Loucy (cell line): ENCODE measurements around the gene DAW1.
"Not testable (repeated sequence)": the region's sequence is repeated elsewhere in the genome, so short reads cannot be mapped to it uniquely, and the experiment has no call there.

Source experiments
- H2AFZ ChIP-seq: fragments of 200-600 bp; sonication (generic); 2 replicates; pipeline ENCODE4 v1.6.0; 2016; ENCODE audit warnings: antibody characterized with exemption, mild to moderate bottlenecking, low read length, moderate library complexity
- H3F3A ChIP-seq: fragments of 200-600 bp; 2 replicates; pipeline ENCODE4 v1.6.0; 2016; ENCODE audit warnings: antibody characterized with exemption, low read depth, mild to moderate bottlenecking
- H3K27me3 ChIP-seq: fragments of 200-600 bp; sonication (generic); 2 replicates; pipeline ENCODE4 v1.6.1; 2014; ENCODE audit warnings: low read length, mild to moderate bottlenecking; ENCODE audit not compliant: insufficient read depth, poor library complexity, severe bottlenecking
- H3K36me3 ChIP-seq: fragments of 200-600 bp; sonication (generic); 2 replicates; pipeline ENCODE4 v1.6.1; 2016; ENCODE audit warnings: low read length; ENCODE audit not compliant: insufficient read depth
- H3K4me1 ChIP-seq: fragments of 200-600 bp; sonication (generic); 2 replicates; pipeline ENCODE4 v1.5.1; 2014; ENCODE audit warnings: low read length, mild to moderate bottlenecking; ENCODE audit not compliant: insufficient read depth, poor library complexity, severe bottlenecking
- H3K4me2 ChIP-seq: fragments of 200-600 bp; sonication (generic); 2 replicates; pipeline ENCODE4 v1.6.0; 2014; ENCODE audit warnings: antibody characterized with exemption, low read length, low read depth, mild to moderate bottlenecking; ENCODE audit not compliant: poor library complexity, severe bottlenecking
- H3K4me3 ChIP-seq: fragments of 200-600 bp; sonication (generic); 2 replicates; pipeline ENCODE4 v1.5.1; 2014; ENCODE audit warnings: low read length, mild to moderate bottlenecking, mixed read lengths; ENCODE audit not compliant: poor library complexity, severe bottlenecking
- H3K79me2 ChIP-seq: fragments of 200-600 bp; sonication (generic); 2 replicates; pipeline ENCODE4 v1.6.1; 2014; ENCODE audit warnings: low read length; ENCODE audit not compliant: insufficient read depth
- H3K9ac ChIP-seq: fragments of 200-600 bp; sonication (generic); 2 replicates; pipeline ENCODE4 v1.6.0; 2014; ENCODE audit warnings: mild to moderate bottlenecking, low read depth, low read length, moderate library complexity; ENCODE audit not compliant: poor library complexity, severe bottlenecking
- H3K9me2 ChIP-seq: fragments of 200-600 bp; sonication (generic); replicated peaks from 2 replicates; pipeline ENCODE4 v1.6.1; 2016; ENCODE audit warnings: low read depth, low read length, mixed read lengths
- H3K9me3 ChIP-seq: fragments of 200-600 bp; sonication (generic); 2 replicates; pipeline ENCODE4 v1.6.1; 2014; ENCODE audit warnings: mild to moderate bottlenecking, antibody characterized with exemption, low read length, low read depth; ENCODE audit not compliant: insufficient read depth
- H4K20me1 ChIP-seq: fragments of 200-600 bp; sonication (generic); 2 replicates; pipeline ENCODE4 v1.6.0; 2014; ENCODE audit warnings: antibody characterized with exemption, low read length, mild to moderate bottlenecking; ENCODE audit not compliant: insufficient read depth, poor library complexity, severe bottlenecking
- CTCF ChIP-seq: fragments of 200-600 bp; sonication (generic); conservative IDR thresholded peaks from 2 replicates; pipeline ENCODE4 v1.5.1; 2014; ENCODE audit warnings: mild to moderate bottlenecking, antibody characterized with exemption, low read length
- EZH2phosphoT487 ChIP-seq: fragments of 200-600 bp; IDR thresholded peaks from 2 replicates; pipeline ENCODE4 v1.6.1; 2018; ENCODE audit warnings: antibody characterized with exemption, mild to moderate bottlenecking, moderate library complexity, borderline replicate concordance

Gene DAW1

GRCh38 chr2:227933884-227934283 lies 62.5 kb downstream of the DAW1 start:
- Histone ChIP-seq H2AFZ (no peak overlapping the region), H3K9me2 (no peaks in the 10 kb centered on the region), H3F3A (no peaks in the 10 kb centered on the region), H3K4me1 (no peaks in the 10 kb centered on the region), H3K79me2 (no peaks in the 10 kb centered on the region), H3K27me3 (no peaks in the 10 kb centered on the region), H3K4me3 (no peak overlapping the region), H3K9me3 (no peaks in the 10 kb centered on the region), H4K20me1 (no peaks in the 10 kb centered on the region), H3K4me2 (no peak overlapping the region), H3K36me3 (no peaks in the 10 kb centered on the region), H3K9ac (no peak overlapping the region)
- TF ChIP-seq CTCF (no peak), EZH2phosphoT487 (no peak)

DNA sequence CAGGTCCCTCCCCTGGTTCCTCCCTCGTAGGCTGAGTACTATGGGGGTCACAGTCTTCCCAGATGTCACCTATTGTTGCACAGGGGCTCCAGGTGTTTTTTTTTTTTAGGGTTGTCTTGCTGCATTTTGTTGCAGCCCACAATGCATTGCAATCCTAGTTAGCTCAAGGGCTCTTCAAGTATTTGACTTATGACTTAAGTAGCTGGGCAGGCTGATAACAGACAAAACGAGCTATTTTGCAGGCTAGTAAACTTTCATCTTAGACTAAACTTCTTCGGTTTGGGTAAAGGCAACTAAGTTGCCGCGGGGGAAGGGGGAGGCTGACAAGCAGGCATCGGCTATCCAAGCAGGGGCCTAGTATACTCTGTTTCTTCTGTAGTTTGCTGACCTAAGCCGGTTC lies 64.8 kb downstream of the DAW1 start:
- H4K20me1 ChIP-seq, H3K36me3 ChIP-seq, H3K4me3 ChIP-seq, H3K9me3 ChIP-seq, H3K27me3 ChIP-seq, H2AFZ ChIP-seq, H3F3A ChIP-seq, H3K9me2 ChIP-seq, H3K9ac ChIP-seq, H3K4me2 ChIP-seq, H3K4me1 ChIP-seq, H3K79me2 ChIP-seq: not testable (repeated sequence)

DNA sequence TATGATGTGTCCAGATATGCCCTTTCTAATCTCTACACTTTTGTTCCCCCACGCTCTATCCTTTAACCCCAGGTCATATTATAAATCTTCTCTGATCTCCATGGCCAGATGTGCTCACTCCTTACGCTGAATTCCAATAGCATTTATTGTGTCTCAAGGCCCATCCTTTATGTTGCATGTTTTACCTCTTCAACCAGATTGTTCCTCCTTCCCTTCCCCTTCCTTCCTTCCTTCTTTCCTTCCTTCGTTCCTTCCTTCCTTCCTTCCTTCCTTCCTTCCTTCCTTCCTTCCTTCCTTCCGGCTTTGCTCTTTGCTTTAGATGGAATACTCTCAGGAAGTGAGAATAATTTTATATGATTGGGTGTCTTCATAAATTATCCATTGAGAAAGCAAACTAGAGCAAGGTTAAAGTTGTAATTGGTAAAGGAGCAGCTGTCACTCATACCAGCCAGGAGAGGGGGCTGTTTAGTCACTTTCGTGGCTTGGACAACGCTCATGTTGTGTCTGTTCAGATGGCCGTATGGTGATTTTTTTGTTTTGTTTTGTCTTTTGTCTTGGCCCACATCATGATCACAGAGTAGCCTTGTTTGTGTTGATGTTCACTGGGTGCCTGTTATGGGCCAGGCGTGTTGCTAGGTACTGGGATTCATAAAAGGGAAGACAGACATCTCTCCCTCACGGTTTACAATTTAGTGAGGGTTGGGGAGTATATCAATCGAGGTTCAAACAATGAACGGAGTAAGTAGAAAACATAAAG lies 68.0 kb downstream of the DAW1 start:
- no peak overlapping the region for H3K9ac ChIP-seq
- TF ChIP-seq CTCF (peak; percentile 61), EZH2phosphoT487 (no peak)
- no peaks in the 10 kb centered on the region for H3K9me2 ChIP-seq
- H4K20me1 ChIP-seq, result no peaks in the 10 kb centered on the region
- no peaks in the 10 kb centered on the region for H3K27me3 ChIP-seq
- H3K4me2 ChIP-seq, result no peak overlapping the region
- no peak overlapping the region for H3K4me3 ChIP-seq
- H3K9me3 ChIP-seq, result no peaks in the 10 kb centered on the region
- H3K4me1 ChIP-seq, result no peaks in the 10 kb centered on the region
- no peaks in the 10 kb centered on the region for H3F3A ChIP-seq
- no peaks in the 10 kb centered on the region for H3K79me2 ChIP-seq
- no peaks in the 10 kb centered on the region for H3K36me3 ChIP-seq
- no peak overlapping the region for H2AFZ ChIP-seq

DNA sequence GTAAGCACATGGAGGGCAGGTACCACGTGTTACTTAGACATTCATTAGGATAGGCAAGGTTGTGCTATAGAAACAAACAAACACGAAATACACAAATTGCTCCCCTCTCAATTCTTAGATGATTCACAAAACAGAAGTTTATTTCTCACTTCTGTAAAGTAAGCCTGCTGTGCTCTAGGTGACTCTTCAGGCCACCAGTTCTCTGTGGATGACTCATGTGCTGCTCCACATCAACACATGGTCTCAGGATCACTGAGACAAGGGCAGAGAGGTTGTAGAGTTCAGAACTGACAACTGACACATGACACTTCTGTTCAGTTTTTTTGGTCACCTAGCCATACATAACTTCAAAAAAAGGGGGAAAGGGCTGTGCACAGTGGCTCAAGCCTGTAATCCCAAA lies 70.6 kb downstream of the DAW1 start:
- Histone ChIP-seq H3F3A (no peaks in the 10 kb centered on the region), H3K4me3 (no peak overlapping the region), H3K9ac (no peak overlapping the region), H3K27me3 (no peaks in the 10 kb centered on the region), H3K4me2 (no peak overlapping the region), H4K20me1 (no peaks in the 10 kb centered on the region), H3K9me3 (no peaks in the 10 kb centered on the region), H3K36me3 (no peaks in the 10 kb centered on the region), H3K79me2 (no peaks in the 10 kb centered on the region), H3K9me2 (no peaks in the 10 kb centered on the region), H2AFZ (no peak overlapping the region), H3K4me1 (no peaks in the 10 kb centered on the region)
- no peak for TF ChIP-seq CTCF
- TF ChIP-seq EZH2phosphoT487, result no peak
